GM23338 (cell line): ENCODE measurements around the gene HPS5. TPM values are rescaled to one million over a fixed set of nuclear protein-coding genes. Genes with fewer than 3 reads are reported as not detected.
A peak's percentile ranks its signal among the peaks of the same experiment; 100 is the strongest.
"Not testable (repeated sequence)": the region's sequence is repeated elsewhere in the genome, so short reads cannot be mapped to it uniquely, and the experiment has no call there.

Experiments used
- ATAC-seq: fragments of 200-7000 bp; cut with Tn5 transposase; 3 replicates; pipeline ENCODE4 v1.9.1; 2020
- DNase-seq: peaks from one replicate; pipeline ENCODE4 v3.0.0-alpha.2; 2015; ENCODE audit warnings: low spot score
- H2AFZ ChIP-seq: fragments of 200-600 bp; sonication (generic); 2 replicates; pipeline ENCODE4 v1.8.0; 2016; ENCODE audit warnings: antibody characterized with exemption, mild to moderate bottlenecking, moderate library complexity
- H3F3A ChIP-seq: fragments of 200-600 bp; sonication (generic); replicated peaks from 2 replicates; pipeline ENCODE4 v1.8.0; 2017; ENCODE audit warnings: antibody characterized with exemption, mixed run types, low read depth
- H3K27ac ChIP-seq: fragments of 200-600 bp; sonication (generic); 2 replicates; pipeline ENCODE4 v1.6.1; 2016; ENCODE audit warnings: low read depth
- H3K27me3 ChIP-seq: fragments of 200-600 bp; sonication (generic); 2 replicates; pipeline ENCODE4 v1.8.0; 2016; ENCODE audit warnings: mild to moderate bottlenecking, mixed run types, moderate library complexity; ENCODE audit not compliant: insufficient read depth
- H3K36me3 ChIP-seq: fragments of 200-600 bp; sonication (generic); 2 replicates; pipeline ENCODE4 v1.8.0; 2016; ENCODE audit warnings: mild to moderate bottlenecking; ENCODE audit not compliant: insufficient read depth
- H3K4me1 ChIP-seq: fragments of 200-600 bp; sonication (generic); 2 replicates; pipeline ENCODE4 v1.8.0; 2016; ENCODE audit warnings: mild to moderate bottlenecking, moderate library complexity; ENCODE audit not compliant: insufficient read depth
- H3K4me2 ChIP-seq: fragments of 200-600 bp; sonication (generic); 2 replicates; pipeline ENCODE4 v1.7.1; 2017; ENCODE audit warnings: mixed run types
- H3K4me3 ChIP-seq: fragments of 200-600 bp; sonication (generic); 2 replicates; pipeline ENCODE4 v1.6.1; 2016; ENCODE audit warnings: mixed run types
- H3K79me2 ChIP-seq: fragments of 200-600 bp; sonication (generic); replicated peaks from 2 replicates; pipeline ENCODE4 v1.8.0; 2017; ENCODE audit warnings: mild to moderate bottlenecking; ENCODE audit not compliant: insufficient read depth
- H3K9me2 ChIP-seq: fragments of 200-600 bp; sonication (generic); 2 replicates; pipeline ENCODE4 v1.8.0; 2017; ENCODE audit not compliant: insufficient read depth
- H4K20me1 ChIP-seq: fragments of 200-600 bp; sonication (generic); replicated peaks from 2 replicates; pipeline ENCODE4 v1.8.0; 2017; ENCODE audit warnings: mild to moderate bottlenecking; ENCODE audit not compliant: insufficient read depth
- H3K27ac Mint-ChIP-seq: 2 replicates; pipeline ENCODE4 v1.8.0; 2020; ENCODE audit warnings: inconsistent platforms, mild to moderate bottlenecking, moderate library complexity, mixed read lengths
- H3K27me3 Mint-ChIP-seq: 3 replicates; pipeline ENCODE4 v1.8.0; 2022; ENCODE audit warnings: low read depth, mild to moderate bottlenecking, moderate library complexity, mixed read lengths, inconsistent platforms; ENCODE audit not compliant: insufficient read depth, poor library complexity
- H3K36me3 Mint-ChIP-seq: 3 replicates; pipeline ENCODE4 v1.8.0; 2021; ENCODE audit warnings: low read depth, mild to moderate bottlenecking, inconsistent platforms, moderate library complexity, mixed read lengths
- H3K4me1 Mint-ChIP-seq: 3 replicates; pipeline ENCODE4 v1.8.0; 2020; ENCODE audit warnings: mild to moderate bottlenecking, inconsistent platforms, mixed read lengths
- H3K4me3 Mint-ChIP-seq: 3 replicates; pipeline ENCODE4 v1.8.0; 2021; ENCODE audit warnings: moderate library complexity, mild to moderate bottlenecking, inconsistent platforms, mixed read lengths
- H3K9me3 Mint-ChIP-seq: 3 replicates; pipeline ENCODE4 v1.8.0; 2020; ENCODE audit warnings: moderate library complexity, mild to moderate bottlenecking, inconsistent platforms, mixed read lengths
- CREB1 ChIP-seq: fragments of 250-450 bp; sonication (Bioruptor Pico); IDR thresholded peaks from 2 replicates; pipeline ENCODE4 v1.5.0; 2020; ENCODE audit warnings: low read depth, mild to moderate bottlenecking, moderate library complexity
- EZH2 ChIP-seq: fragments of 200-600 bp; sonication (generic); IDR thresholded peaks from one replicate; pipeline ENCODE4 v1.8.0; 2017; ENCODE audit warnings: antibody characterized with exemption, mild to moderate bottlenecking, low read depth; ENCODE audit not compliant: unreplicated experiment
- JUNB ChIP-seq: IDR thresholded peaks from one replicate; pipeline ENCODE4 v1.6.1; 2016; ENCODE audit warnings: antibody characterized with exemption; ENCODE audit not compliant: unreplicated experiment
- POLR2AphosphoS5 ChIP-seq: IDR thresholded peaks from 2 replicates; pipeline ENCODE4 v1.6.1; 2016; ENCODE audit warnings: antibody characterized with exemption, low read depth
- STAT1 ChIP-seq: IDR thresholded peaks from one replicate; pipeline ENCODE4 v1.6.1; 2016; ENCODE audit warnings: antibody characterized with exemption; ENCODE audit not compliant: unreplicated experiment
- polyA plus RNA-seq: library from polyadenylated mRNA; unstranded; fragments of >200 nt; fragmentation: Nextera tagmentation; extraction: Ambion mirVana; gene quantifications from 2 replicates; pipeline ENCODE4 v1.2.1, GENCODE V29; 2016
- total RNA-seq: library from RNA; depleted of rRNA; stranded (reverse); fragments of >200 nt; shearing (Covaris generic); gene quantifications from 2 replicates; pipeline ENCODE4 v1.2.3, GENCODE V29; 2014
- TF ChIP-seq, protein P1 (sequence below), 2 experiments: fragments of 200-600 bp in 1 of 2; sonication (generic) in 1 of 2; conservative IDR thresholded peaks; 2 replicates each; pipeline versions ENCODE4 v1.5.1 to v1.6.1; 2016 to 2017; ENCODE audit warnings: antibody characterized with exemption in 2 of 2, low read depth in 2 of 2, mild to moderate bottlenecking in 2 of 2, moderate library complexity in 1 of 2
- TF ChIP-seq, protein P2 (sequence below): IDR thresholded peaks from 2 replicates; pipeline ENCODE4 v1.6.1; 2016; ENCODE audit warnings: antibody characterized with exemption
- TF ChIP-seq, protein P3 (sequence below): fragments of 250-450 bp; sonication (Bioruptor Pico); IDR thresholded peaks from 2 replicates; pipeline ENCODE4 v1.5.0; 2020; ENCODE audit warnings: mild to moderate bottlenecking, moderate library complexity

Gene HPS5
- total and polyA plus RNA-seq, 2 experiments from 2014 or later: 11.5 to 18.6 TPM

DNA sequence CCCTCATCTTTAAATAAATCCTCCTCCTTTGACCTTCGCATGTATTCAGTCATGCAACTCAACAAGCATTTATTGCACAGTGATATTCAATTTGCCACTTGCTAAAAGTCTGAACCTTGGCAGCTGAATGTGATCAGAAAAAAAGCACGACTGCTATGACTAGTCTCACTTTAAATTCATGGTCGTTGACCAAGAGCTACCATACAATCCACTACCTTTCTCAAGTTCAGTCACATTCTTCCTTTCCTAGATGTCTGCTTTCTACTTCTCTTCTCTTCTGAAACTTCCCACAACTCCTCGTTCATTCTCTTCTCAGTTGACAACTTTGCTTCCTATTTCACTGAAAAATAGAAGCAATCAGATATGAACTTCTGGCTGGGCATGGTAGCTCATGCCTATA is 57.9 kb downstream of the HPS5 start:
- Mint-ChIP-seq H3K27me3 (peaks cover 2% of the 10 kb centered on the region), H3K9me3 (no peaks in the 10 kb centered on the region), H3K4me3 (no peak overlapping the region), H3K4me1 (no peaks in the 10 kb centered on the region), H3K36me3 (no peaks in the 10 kb centered on the region), H3K27ac (no peak overlapping the region)
- no peaks in the 10 kb centered on the region; the same call in 1 of the 2 replicates for H3K4me1 ChIP-seq
- no peak for ATAC-seq
- no peak overlapping the region for H3K4me3 ChIP-seq
- TF ChIP-seq, protein P1, sequence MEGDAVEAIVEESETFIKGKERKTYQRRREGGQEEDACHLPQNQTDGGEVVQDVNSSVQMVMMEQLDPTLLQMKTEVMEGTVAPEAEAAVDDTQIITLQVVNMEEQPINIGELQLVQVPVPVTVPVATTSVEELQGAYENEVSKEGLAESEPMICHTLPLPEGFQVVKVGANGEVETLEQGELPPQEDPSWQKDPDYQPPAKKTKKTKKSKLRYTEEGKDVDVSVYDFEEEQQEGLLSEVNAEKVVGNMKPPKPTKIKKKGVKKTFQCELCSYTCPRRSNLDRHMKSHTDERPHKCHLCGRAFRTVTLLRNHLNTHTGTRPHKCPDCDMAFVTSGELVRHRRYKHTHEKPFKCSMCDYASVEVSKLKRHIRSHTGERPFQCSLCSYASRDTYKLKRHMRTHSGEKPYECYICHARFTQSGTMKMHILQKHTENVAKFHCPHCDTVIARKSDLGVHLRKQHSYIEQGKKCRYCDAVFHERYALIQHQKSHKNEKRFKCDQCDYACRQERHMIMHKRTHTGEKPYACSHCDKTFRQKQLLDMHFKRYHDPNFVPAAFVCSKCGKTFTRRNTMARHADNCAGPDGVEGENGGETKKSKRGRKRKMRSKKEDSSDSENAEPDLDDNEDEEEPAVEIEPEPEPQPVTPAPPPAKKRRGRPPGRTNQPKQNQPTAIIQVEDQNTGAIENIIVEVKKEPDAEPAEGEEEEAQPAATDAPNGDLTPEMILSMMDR (conservative IDR thresholded peaks at IDR 0.05; ENCODE audit: low read depth in 2 of 2): no peak
- TF ChIP-seq EZH2: no peak
- TF ChIP-seq JUNB: no peak
- no peak for TF ChIP-seq POLR2AphosphoS5
- TF ChIP-seq, protein P2, sequence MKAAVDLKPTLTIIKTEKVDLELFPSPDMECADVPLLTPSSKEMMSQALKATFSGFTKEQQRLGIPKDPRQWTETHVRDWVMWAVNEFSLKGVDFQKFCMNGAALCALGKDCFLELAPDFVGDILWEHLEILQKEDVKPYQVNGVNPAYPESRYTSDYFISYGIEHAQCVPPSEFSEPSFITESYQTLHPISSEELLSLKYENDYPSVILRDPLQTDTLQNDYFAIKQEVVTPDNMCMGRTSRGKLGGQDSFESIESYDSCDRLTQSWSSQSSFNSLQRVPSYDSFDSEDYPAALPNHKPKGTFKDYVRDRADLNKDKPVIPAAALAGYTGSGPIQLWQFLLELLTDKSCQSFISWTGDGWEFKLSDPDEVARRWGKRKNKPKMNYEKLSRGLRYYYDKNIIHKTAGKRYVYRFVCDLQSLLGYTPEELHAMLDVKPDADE: no peak
- no peak for TF ChIP-seq CREB1 (CRISPR knock-in tag)
- no peak for TF ChIP-seq STAT1
- H3K36me3 ChIP-seq: no peaks in the 10 kb centered on the region
- H4K20me1 ChIP-seq: no peaks in the 10 kb centered on the region
- no peaks in the 10 kb centered on the region for H3K27me3 ChIP-seq
- no peak overlapping the region for H3K4me2 ChIP-seq
- DNase-seq: no peak
- no peaks in the 10 kb centered on the region for H3K79me2 ChIP-seq
- H3K27ac ChIP-seq: no peak overlapping the region
- no peaks in the 10 kb centered on the region for H3F3A ChIP-seq
- H3K9me2 ChIP-seq: peaks cover 12% of the 10 kb centered on the region; the same call in 1 of the 2 replicates
- H2AFZ ChIP-seq: no peak overlapping the region; the same call in 1 of the 2 replicates

DNA sequence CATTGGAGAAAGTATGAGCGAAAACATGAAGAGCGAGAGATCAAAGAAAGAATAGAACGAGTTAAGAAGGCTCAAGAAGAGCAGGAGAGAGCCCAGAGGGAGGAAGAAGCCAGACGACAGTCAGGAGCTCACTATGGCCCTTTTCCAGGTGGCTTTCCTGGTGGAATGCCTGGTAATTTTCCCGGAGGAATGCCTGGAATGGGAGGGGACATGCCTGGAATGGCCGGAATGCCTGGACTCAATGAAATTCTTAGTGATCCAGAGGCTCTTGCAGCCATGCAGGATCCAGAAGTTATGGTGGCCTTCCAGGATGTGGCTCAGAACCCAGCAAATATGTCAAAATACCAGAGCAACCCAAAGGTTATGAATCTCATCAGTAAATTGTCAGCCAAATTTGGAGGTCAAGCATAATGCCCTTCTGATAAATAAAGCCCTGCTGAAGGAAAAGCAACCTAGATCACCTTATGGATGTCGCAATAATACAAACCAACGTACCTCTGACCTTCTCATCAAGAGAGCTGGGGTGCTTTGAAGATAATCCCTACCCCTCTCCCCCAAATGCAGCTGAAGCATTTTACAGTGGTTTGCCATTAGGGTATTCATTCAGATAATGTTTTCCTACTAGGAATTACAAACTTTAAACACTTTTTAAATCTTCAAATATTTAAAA is 59.1 kb downstream of the HPS5 start:
- not testable (repeated sequence) for H4K20me1 ChIP-seq, H3K4me1 Mint-ChIP-seq, H3K36me3 ChIP-seq, ATAC-seq, H3K4me1 ChIP-seq, H3K27ac Mint-ChIP-seq, H3K4me3 Mint-ChIP-seq, H3K36me3 Mint-ChIP-seq, H3K27me3 ChIP-seq, H3K9me3 Mint-ChIP-seq, H3K27me3 Mint-ChIP-seq, H3K79me2 ChIP-seq, H3K4me3 ChIP-seq, H3K27ac ChIP-seq, H3F3A ChIP-seq
- Histone ChIP-seq H3K4me2 (0 out of 2 replicates have a peak overlapping the region, but pooled peaks have one; percentile 29), H2AFZ (0 out of 2 replicates have a peak overlapping the region, but pooled peaks have one; percentile 23), H3K9me2 (peaks cover 12% of the 10 kb centered on the region; the same call in 1 of the 2 replicates)
- TF ChIP-seq, protein P3, sequence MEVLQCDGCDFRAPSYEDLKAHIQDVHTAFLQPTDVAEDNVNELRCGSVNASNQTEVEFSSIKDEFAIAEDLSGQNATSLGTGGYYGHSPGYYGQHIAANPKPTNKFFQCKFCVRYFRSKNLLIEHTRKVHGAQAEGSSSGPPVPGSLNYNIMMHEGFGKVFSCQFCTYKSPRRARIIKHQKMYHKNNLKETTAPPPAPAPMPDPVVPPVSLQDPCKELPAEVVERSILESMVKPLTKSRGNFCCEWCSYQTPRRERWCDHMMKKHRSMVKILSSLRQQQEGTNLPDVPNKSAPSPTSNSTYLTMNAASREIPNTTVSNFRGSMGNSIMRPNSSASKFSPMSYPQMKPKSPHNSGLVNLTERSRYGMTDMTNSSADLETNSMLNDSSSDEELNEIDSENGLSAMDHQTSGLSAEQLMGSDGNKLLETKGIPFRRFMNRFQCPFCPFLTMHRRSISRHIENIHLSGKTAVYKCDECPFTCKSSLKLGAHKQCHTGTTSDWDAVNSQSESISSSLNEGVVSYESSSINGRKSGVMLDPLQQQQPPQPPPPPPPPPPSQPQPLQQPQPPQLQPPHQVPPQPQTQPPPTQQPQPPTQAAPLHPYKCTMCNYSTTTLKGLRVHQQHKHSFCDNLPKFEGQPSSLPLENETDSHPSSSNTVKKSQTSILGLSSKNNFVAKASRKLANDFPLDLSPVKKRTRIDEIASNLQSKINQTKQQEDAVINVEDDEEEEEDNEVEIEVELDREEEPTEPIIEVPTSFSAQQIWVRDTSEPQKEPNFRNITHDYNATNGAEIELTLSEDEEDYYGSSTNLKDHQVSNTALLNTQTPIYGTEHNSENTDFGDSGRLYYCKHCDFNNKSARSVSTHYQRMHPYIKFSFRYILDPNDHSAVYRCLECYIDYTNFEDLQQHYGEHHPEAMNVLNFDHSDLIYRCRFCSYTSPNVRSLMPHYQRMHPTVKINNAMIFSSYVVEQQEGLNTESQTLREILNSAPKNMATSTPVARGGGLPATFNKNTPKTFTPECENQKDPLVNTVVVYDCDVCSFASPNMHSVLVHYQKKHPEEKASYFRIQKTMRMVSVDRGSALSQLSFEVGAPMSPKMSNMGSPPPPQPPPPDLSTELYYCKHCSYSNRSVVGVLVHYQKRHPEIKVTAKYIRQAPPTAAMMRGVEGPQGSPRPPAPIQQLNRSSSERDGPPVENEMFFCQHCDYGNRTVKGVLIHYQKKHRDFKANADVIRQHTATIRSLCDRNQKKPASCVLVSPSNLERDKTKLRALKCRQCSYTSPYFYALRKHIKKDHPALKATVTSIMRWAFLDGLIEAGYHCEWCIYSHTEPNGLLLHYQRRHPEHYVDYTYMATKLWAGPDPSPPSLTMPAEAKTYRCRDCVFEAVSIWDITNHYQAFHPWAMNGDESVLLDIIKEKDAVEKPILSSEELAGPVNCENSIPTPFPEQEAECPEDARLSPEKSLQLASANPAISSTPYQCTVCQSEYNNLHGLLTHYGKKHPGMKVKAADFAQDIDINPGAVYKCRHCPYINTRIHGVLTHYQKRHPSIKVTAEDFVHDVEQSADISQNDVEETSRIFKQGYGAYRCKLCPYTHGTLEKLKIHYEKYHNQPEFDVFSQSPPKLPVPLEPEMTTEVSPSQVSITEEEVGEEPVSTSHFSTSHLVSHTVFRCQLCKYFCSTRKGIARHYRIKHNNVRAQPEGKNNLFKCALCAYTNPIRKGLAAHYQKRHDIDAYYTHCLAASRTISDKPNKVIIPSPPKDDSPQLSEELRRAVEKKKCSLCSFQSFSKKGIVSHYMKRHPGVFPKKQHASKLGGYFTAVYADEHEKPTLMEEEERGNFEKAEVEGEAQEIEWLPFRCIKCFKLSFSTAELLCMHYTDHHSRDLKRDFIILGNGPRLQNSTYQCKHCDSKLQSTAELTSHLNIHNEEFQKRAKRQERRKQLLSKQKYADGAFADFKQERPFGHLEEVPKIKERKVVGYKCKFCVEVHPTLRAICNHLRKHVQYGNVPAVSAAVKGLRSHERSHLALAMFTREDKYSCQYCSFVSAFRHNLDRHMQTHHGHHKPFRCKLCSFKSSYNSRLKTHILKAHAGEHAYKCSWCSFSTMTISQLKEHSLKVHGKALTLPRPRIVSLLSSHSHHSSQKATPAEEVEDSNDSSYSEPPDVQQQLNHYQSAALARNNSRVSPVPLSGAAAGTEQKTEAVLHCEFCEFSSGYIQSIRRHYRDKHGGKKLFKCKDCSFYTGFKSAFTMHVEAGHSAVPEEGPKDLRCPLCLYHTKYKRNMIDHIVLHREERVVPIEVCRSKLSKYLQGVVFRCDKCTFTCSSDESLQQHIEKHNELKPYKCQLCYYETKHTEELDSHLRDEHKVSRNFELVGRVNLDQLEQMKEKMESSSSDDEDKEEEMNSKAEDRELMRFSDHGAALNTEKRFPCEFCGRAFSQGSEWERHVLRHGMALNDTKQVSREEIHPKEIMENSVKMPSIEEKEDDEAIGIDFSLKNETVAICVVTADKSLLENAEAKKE (CRISPR knock-in tag): 0 out of 2 replicates have a peak, but pooled peaks have one; percentile 1
- DNase-seq: peak; percentile 67
